ENCODE measurements around the gene NKAIN2.

DNA sequence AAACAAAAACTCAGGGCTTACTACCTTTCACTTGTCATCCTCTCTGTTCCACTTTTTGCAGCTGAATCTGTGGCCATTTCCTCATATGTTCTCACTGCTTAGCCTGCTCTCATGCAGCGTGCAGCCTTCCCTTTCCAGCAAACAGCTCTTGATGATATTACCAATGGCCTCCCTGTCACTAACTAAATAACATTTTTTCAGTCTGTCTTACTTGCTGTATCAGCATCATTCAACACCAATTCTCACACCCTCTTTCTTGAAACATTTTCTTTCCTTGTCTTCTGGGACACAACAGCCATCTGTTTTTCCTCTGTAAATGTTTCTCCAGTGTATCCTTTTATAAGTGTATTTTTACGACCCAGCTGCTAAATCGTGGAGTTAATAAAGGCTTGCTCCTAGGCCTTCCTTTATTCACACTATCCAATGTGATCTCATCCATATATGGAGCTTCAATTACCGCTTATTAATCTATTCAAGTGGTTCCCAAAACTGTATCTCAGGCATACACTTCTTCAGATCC lies 634.9 kb downstream of the NKAIN2 start:
- TF ChIP-seq, protein P1, sequence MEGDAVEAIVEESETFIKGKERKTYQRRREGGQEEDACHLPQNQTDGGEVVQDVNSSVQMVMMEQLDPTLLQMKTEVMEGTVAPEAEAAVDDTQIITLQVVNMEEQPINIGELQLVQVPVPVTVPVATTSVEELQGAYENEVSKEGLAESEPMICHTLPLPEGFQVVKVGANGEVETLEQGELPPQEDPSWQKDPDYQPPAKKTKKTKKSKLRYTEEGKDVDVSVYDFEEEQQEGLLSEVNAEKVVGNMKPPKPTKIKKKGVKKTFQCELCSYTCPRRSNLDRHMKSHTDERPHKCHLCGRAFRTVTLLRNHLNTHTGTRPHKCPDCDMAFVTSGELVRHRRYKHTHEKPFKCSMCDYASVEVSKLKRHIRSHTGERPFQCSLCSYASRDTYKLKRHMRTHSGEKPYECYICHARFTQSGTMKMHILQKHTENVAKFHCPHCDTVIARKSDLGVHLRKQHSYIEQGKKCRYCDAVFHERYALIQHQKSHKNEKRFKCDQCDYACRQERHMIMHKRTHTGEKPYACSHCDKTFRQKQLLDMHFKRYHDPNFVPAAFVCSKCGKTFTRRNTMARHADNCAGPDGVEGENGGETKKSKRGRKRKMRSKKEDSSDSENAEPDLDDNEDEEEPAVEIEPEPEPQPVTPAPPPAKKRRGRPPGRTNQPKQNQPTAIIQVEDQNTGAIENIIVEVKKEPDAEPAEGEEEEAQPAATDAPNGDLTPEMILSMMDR (conservative IDR thresholded peaks at IDR 0.05; ENCODE audit: low read depth, low read length) = no peak
- no peak for TF ChIP-seq EZH2 (IDR thresholded peaks at IDR 0.05; ENCODE audit: borderline replicate concordance, low read depth, low read length, poor library complexity, severe bottlenecking)
